ENCODE data around the gene MBOAT2.

The MBOAT2 gene

DNA sequence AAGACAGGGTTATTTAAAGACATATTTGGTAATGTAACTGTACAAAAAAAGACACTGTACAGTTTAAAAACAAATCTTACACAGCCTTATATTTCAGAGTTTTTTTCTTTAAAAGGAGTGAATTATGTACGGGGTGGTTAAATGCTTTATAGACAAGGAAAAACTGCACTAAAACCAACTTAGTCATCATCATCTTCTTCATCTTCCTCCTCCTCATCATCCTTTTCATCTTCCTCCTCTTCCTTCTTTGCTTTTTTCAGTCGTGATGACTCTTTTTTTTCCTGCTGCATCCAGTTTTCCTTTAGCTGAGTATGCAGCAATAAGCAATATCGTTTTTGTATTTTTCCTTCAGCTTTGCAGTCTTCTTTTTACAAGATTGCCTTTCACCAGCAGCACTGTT, 14.6 kb upstream of the MBOAT2 start:
- in situ Hi-C loops (cut with MboI; ENCODE audit: low sequenced_read_pairs), result no loop called here

DNA sequence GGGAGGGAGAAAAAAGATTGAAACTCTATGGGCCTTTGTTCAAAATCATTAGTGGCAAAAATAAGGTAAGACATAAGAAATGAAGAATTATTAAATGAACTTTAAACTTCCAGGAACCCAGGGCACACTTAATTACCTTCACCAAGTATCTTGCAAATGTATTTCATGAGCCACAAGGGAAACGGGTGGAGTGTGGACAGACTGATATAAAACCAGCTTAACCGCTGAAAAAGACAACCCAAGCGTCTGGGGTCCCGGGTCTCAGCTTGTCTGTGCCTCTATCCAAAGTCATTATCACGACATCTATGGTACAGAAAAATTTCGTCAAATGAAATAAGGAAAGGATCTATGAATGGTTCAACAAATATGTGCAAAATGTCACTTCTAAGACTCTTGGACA, 13.9 kb upstream of the MBOAT2 start:
- in situ Hi-C loops (cut with MboI; ENCODE audit: low sequenced_read_pairs), result no loop called here

DNA sequence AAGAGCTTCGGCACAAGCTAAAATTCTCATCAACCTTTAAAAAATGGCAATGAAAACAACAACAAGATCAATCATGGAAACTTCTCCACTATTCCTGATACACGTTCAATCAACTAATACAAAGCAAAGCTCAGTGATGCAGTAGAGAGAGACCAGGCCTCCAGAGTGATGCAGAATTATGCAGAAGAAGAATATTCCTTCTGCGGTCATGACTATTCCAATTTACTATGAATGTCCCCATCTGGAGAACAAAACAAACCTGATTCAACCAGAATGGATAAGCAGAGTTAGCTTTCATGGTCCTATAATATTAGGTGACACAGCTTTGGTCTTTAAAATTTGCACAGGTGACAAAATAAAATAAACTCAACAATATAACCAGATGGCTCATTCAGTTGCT, 12.5 kb upstream of the MBOAT2 start:
- in situ Hi-C loops (cut with MboI; ENCODE audit: low sequenced_read_pairs), result no loop called here

DNA sequence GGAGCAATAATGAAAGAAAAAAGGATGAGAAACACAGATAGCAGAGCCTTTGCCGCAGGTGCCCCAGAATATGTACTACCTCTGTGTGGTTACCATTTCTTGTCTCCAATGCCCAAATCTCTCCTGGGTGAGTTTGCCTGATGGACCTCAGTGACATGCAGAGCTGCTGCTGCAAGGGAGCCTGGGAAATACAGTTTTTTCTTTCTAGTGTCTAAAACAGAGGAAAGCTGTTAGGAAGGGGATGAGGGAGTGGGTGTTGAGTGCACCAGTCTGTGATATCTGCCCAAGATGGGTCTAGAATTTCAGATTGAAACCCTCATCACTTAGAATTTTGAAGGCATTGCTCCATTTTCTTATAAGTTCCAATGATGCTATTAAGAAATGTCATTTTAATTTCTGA, 9.9 kb upstream of the MBOAT2 start:
- in situ Hi-C loops (cut with MboI; ENCODE audit: low sequenced_read_pairs), result no loop called here

DNA sequence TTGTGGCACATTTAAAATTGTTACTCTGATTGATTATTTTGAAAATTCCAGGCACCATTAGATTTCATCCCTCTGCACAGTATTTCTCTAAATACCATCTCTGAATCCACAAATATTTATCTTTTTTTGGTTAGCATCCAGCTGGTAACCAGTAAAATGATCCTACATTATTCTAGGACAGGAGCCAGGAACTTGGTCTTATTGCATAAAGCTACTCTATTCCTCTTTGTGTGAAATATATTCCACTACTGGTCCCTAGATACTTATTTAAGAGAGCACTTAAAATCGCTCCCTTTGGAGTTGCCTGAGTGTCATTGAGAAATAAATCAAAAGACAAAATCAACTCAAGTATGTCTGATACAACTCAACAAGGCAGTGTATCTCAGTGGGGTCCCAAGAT, 7.4 kb upstream of the MBOAT2 start:
- in situ Hi-C loops (cut with MboI; ENCODE audit: low sequenced_read_pairs), result no loop called here

DNA sequence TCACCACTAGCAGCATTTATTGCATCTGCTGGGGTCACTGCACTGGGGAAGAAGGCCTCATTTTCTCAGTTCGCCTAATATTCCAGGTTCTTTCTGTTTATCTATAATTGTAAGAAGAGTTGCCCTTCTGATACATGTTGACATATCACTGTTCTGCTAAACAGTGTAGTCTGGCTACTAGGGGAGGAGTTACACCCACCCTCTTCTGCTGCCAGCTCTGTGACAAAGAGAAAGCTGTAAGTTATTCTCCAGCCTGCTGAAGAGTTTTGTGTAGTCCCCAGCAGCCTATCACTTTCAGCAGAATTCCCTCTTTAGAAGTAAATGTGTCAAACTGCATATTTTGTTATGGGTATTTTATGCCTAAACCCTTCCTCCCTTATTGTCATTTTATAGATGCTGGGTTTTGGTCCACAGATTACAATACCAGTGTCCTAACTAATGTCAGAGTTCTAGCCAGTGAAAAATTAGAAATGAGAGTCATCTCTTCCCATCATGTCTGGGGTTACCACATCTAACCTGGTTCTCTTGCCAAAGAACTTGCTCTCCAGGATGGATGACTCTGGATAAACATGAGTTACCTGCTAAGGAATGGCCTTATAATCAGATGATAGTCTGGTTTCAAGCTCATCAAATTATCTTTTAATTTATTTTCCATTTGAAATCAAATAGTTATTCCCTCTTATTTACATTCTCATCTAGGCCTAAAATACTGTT, 5.6 kb upstream of the MBOAT2 start:
- in situ Hi-C loops (cut with MboI; ENCODE audit: low sequenced_read_pairs), result no loop called here

DNA sequence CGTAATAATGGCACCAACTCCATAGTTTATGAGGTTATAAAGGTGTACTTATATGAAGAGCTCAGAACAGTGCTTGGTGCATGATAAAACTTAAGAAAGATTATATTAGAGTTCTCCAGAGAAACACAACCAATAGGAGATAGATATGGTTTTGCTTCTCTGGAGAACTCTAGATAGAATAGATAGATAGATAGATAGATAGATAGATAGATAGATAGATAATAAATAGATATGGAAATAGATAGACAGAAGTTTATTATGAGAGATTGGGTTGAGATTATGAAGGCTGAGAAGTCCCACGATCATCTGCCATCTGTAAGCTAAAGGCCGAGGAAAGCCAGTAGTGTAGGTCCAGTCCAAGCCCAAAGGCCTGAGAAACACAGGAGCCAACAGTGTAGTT, 2.9 kb upstream of the MBOAT2 start:
- in situ Hi-C loops (cut with MboI; ENCODE audit: low sequenced_read_pairs), result no loop called here

DNA sequence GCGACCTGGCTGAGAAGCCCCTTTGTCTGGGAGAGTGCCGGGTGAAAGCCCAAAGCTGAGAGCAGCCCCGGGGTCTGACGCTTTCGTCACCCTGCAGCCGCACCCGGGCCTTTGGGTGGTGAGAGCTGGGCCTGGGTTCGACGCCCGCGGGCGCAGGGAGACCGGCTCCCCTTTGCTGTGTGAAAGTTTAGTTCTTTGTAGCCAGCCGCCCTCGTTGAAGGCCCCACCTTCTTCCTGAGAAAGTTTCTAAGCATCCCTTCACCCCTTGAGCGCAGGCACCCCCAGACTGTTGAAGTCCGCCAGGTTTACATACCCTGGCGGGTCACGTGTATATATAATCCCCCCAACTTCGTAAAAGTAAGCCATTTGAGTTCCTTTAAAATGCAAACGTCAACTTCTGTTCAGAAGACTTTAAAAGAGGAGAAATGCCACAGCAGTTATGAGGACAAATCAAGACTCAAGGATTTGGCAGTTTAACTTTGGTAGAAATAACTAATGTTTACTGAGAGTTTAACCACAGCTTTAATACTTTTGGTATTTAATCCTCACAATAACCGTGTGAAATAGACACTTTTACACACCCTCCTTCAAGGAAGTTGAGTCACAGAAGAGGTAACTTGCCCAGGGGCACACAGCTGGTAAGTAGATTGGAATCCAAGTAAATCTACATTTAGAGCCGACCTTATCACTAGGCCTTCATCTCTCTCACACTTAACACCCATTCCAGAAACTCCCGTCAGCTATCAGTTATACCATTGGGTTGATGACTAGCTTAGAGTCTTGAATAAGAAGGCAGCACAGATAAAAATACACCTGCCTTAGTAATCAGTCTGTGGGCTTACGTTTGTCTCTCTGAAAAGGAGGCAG, 1.1 kb upstream of the MBOAT2 start:
- in situ Hi-C loops (cut with MboI; ENCODE audit: low sequenced_read_pairs), result no loop called here

DNA sequence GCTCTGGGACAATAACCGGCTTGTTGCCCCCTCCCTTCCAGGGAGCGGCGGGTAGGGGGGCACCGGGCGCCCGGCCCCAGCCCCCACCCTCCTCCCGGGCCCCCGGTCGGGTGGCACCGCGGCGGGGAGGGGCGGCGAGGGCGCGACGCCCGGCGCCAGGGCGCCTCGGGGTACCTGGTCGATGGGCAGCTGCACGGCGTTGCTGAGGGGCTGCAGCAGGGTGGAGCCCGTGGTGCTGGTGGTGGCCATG, 193 bp downstream of the MBOAT2 start:
- in situ Hi-C loops (cut with MboI; ENCODE audit: low sequenced_read_pairs), result no loop called here

GRCh38 chr2:9002637-9003365, 683 bp downstream of the MBOAT2 start:
- in situ Hi-C loops (cut with MboI; ENCODE audit: low sequenced_read_pairs), result no loop called here

GRCh38 chr2:9002313-9002636, 1.2 kb downstream of the MBOAT2 start:
- in situ Hi-C loops (cut with MboI; ENCODE audit: low sequenced_read_pairs), result no loop called here

DNA sequence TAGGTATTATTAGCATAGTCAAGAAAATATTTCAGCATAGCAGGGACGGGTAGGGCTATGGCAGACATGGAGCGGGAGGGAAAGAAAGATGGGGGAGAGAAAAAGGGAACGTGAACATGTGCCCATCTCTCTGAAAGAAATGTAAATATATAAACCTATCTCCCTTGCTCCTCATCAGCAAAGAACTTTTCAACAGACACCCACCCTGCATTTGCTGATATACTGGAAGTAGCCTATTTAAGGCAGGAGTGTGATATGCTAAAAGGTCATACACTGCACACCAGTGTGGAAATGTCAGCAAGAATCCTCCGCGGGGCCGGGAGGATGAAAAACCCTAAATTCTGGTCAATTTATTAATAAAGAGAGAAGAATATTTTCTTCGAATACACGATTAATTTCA, 1.7 kb downstream of the MBOAT2 start:
- in situ Hi-C loops (cut with MboI; ENCODE audit: low sequenced_read_pairs), result no loop called here

DNA sequence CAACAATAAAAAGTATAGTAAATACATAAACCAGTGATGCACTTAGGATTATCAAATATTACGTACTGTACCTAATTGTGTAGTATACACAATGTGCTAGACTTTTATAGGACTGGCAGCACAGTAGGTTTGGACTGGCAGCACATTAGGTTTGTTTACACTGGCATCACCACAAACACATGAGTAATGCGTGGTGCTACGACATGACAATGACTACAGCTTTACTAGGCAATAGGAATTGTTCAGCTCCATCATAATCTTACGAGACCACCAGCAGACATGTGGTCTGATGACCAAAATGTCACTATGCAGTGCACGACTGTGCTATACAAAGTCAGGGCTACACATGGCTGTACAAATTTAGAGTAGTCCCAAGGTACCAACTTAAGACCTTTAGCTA, 2.3 kb downstream of the MBOAT2 start:
- in situ Hi-C loops (cut with MboI; ENCODE audit: low sequenced_read_pairs), result no loop called here

DNA sequence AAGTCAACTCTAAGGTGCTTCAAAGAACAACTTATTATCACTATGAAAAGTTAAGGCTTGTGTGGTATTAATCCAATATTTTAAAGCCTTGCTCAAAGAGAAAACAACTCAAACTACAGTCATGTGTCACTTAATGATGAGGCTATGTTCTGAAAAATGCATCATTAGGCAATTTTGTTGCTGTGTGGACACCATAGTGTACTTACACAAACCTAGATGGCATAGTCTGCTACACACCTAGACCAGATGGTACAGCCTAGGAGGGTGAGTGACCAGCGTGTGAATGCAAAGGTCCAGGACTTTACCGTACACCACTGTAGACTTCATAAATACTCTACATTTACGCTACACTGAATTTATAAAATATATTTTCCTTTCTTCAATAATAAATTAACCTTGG, 3.0 kb downstream of the MBOAT2 start:
- in situ Hi-C loops (cut with MboI; ENCODE audit: low sequenced_read_pairs), result no loop called here

DNA sequence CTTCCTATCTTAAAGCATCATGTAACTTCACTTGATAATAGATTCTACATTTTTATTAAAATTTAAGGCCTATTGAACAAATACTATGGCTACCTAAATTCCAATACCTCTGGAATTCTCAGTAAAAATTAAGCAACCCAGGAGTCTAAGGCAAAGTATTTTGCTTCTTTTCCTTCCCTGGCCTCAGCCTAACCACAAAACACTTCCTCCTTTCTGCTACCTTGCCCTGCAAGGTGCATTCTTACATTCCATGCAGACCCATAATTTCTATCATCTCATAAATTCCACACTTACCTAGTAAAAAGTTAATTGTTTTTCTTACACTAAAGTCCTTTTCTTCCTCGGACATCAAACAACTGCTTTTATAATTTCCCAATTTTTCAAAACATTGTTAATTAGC, 3.7 kb downstream of the MBOAT2 start:
- in situ Hi-C loops (cut with MboI; ENCODE audit: low sequenced_read_pairs), result no loop called here

- in situ Hi-C loops (cut with MboI; ENCODE audit: low sequenced_read_pairs), result no loop called here
Measured at GRCh38 chr2:8999102-8999446, 4.4 kb downstream of the MBOAT2 start.

GRCh38 chr2:8998418-8999101, 4.9 kb downstream of the MBOAT2 start:
- in situ Hi-C loops (cut with MboI; ENCODE audit: low sequenced_read_pairs), result no loop called here

DNA sequence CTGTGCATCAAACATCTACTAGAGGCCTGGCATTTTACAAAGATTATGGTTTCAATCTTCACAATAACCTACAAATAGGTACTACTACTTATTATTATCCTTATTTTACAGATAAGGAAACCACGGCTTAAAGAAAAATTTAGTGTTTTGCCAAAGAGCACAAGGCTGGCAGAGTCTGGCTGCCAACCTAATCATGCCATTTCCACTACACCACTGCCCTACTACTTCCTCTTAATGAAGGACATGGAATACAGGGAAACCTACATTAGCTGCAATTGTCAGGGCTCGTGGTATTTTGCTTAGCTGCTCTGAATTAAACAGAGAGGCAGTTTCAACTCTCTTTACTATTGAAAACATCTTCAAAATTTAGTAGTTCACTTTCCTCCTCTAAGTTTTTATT, 5.9 kb downstream of the MBOAT2 start:
- in situ Hi-C loops (cut with MboI; ENCODE audit: low sequenced_read_pairs), result no loop called here

DNA sequence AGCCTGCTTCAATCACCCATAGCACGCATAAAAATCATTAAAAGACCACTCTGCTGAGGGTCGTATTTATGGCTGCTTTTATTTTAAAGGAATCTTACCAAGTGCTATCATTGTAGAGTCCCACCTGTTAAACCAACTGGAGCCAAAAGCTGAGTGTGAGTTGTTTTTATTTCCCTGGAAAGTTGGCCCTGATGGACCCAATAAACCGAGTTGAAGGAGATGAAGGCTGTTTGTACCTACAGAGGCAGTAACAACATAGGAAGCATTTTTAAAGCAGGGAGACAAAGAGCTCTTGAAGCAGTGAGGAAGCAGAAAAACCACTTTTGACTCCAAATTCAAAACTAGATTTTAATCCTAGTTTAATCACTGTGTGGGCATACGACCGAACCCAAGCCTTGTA, 6.4 kb downstream of the MBOAT2 start:
- in situ Hi-C loops (cut with MboI; ENCODE audit: low sequenced_read_pairs), result no loop called here

- in situ Hi-C loops (cut with MboI; ENCODE audit: low sequenced_read_pairs), result no loop called here
Measured at GRCh38 chr2:8996006-8996405, 7.5 kb downstream of the MBOAT2 start.

GRCh38 chr2:8994386-8994785, 9.1 kb downstream of the MBOAT2 start:
- in situ Hi-C loops (cut with MboI; ENCODE audit: low sequenced_read_pairs), result no loop called here

DNA sequence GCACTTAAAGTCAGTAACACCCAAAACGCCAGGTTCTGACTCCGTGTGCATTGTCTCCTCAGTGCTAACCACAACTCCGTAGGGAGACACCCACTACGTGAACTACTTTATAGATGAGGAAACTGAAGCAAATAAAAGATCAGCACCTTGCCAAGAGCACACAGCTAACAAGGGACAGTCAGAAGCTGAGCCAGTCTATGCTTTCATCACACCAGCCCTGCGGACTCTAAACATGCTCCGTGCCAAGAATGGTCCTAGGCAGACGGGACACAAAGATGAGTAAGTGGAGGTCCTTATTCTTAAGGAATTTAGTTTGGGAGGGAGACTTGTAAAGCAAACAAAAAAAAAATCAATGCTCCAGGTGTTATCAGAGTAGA, 9.6 kb downstream of the MBOAT2 start:
- in situ Hi-C loops (cut with MboI; ENCODE audit: low sequenced_read_pairs), result no loop called here

All from HL-60/S4 treated with retinoic acid at 250 ng/mL for 4 days and 3 days (cell line).